HEK293T (cell line): ENCODE measurements around the gene SLC7A6.

Experiments
- CTCF ChIA-PET: fragments of 350-600 bp; formaldehyde crosslinking; extraction: SDS; loops from one replicate; lab custom pipeline; 2021; ENCODE audit warnings: antibody characterized with exemption, inconsistent platforms; lab: Yijun Ruan, JAX
- POLR2A ChIA-PET: fragments of 350-600 bp; formaldehyde crosslinking; extraction: SDS; loops from one replicate; lab custom pipeline; 2020; ENCODE audit warnings: antibody characterized with exemption, inconsistent platforms; lab: Yijun Ruan, JAX
- DNase-seq: peaks from one replicate; pipeline ENCODE4 v3.0.0; 2012; ENCODE audit warnings: mixed read lengths; ENCODE audit errors: extremely low spot score
- ARNT ChIP-seq: fragments of 450-650 bp; IDR thresholded peaks from 2 replicates; pipeline ENCODE4 v1.6.1; 2017; ENCODE audit warnings: mild to moderate bottlenecking
- BHLHE40 ChIP-seq: fragments of 450-650 bp; IDR thresholded peaks from 2 replicates; pipeline ENCODE4 v1.6.1; 2016; ENCODE audit warnings: mild to moderate bottlenecking, moderate library complexity, borderline replicate concordance
- CTBP1 ChIP-seq: fragments of 450-650 bp; IDR thresholded peaks from 2 replicates; pipeline ENCODE4 v1.6.1; 2016; ENCODE audit warnings: borderline replicate concordance
- ELF4 ChIP-seq: fragments of 450-650 bp; IDR thresholded peaks from 2 replicates; pipeline ENCODE4 v1.6.1; 2017; ENCODE audit warnings: antibody characterized with exemption
- FOXA1 ChIP-seq: fragments of 450-650 bp; IDR thresholded peaks from 2 replicates; pipeline ENCODE4 v1.6.1; 2016; ENCODE audit warnings: mild to moderate bottlenecking
- FOXK2 ChIP-seq: fragments of 450-650 bp; IDR thresholded peaks from 2 replicates; pipeline ENCODE4 v1.6.1; 2016; ENCODE audit warnings: mild to moderate bottlenecking
- FOXM1 ChIP-seq: fragments of 450-650 bp; IDR thresholded peaks from 2 replicates; pipeline ENCODE4 v1.6.1; 2017; ENCODE audit warnings: mild to moderate bottlenecking, borderline replicate concordance
- HDGF ChIP-seq: fragments of 450-650 bp; IDR thresholded peaks from 2 replicates; pipeline ENCODE4 v1.6.1; 2017; ENCODE audit warnings: antibody characterized with exemption, borderline replicate concordance
- L3MBTL2 ChIP-seq: fragments of 450-650 bp; conservative IDR thresholded peaks from 2 replicates; pipeline ENCODE4 v1.6.1; 2016; ENCODE audit warnings: mild to moderate bottlenecking
- LEF1 ChIP-seq: fragments of 450-650 bp; IDR thresholded peaks from 2 replicates; pipeline ENCODE4 v1.6.1; 2017; ENCODE audit warnings: mild to moderate bottlenecking, borderline replicate concordance
- NFRKB ChIP-seq: fragments of 450-650 bp; IDR thresholded peaks from 2 replicates; pipeline ENCODE4 v1.6.1; 2016; ENCODE audit warnings: mild to moderate bottlenecking, moderate library complexity
- PKNOX1 ChIP-seq: fragments of 450-650 bp; IDR thresholded peaks from 2 replicates; pipeline ENCODE4 v1.6.1; 2016
- SP1 ChIP-seq: fragments of 450-650 bp; IDR thresholded peaks from 2 replicates; pipeline ENCODE4 v1.6.1; 2017
- SUZ12 ChIP-seq: fragments of 450-650 bp; IDR thresholded peaks from 2 replicates; pipeline ENCODE4 v1.6.1; 2016; ENCODE audit warnings: mild to moderate bottlenecking
- TARDBP ChIP-seq: fragments of 450-650 bp; IDR thresholded peaks from 2 replicates; pipeline ENCODE4 v1.6.1; 2016
- ZNF384 ChIP-seq: fragments of 450-650 bp; IDR thresholded peaks from 2 replicates; pipeline ENCODE4 v1.6.1; 2016

The SLC7A6 gene

GRCh38 chr16:68331879-68332410 is 67.6 kb downstream of the SLC7A6 start:
- no peak for TF ChIP-seq ZNF384
- TF ChIP-seq LEF1: no peak
- no peak for TF ChIP-seq SUZ12
- no peak for TF ChIP-seq PKNOX1
- no peak for TF ChIP-seq FOXK2
- no peak for TF ChIP-seq BHLHE40
- no peak for TF ChIP-seq HDGF
- TF ChIP-seq FOXA1: no peak
- no peak for TF ChIP-seq ELF4
- TF ChIP-seq TARDBP: no peak
- TF ChIP-seq ARNT: no peak
- no peak for TF ChIP-seq CTBP1
- CTCF ChIA-PET: interaction anchor here (0.9 to 1.0 kb wide), 2 partner anchors 68 to 70 kb away, joined by 4 to 5 read pairs; partner anchors contain the start of gene SLC7A6

GRCh38 chr16:68332411-68333121 is 68.2 kb downstream of the SLC7A6 start:
- TF ChIP-seq BHLHE40 (no peak), L3MBTL2 (no peak), TARDBP (no peak)
- CTCF ChIA-PET: interaction anchor here (1.0 kb wide), 1 partner anchor 69 kb away, joined by 4 read pairs; the partner anchor contains the start of gene SLC7A6
- no peak for DNase-seq
- POLR2A ChIA-PET: interaction anchor here (1.1 kb wide), 1 partner anchor 69 kb away, joined by 3 read pairs; the partner anchor contains the start of gene SLC7A6

More at GRCh38 chr16:68331879-68332410, 67.6 kb downstream of the SLC7A6 start:
- POLR2A ChIA-PET: interaction anchor here (1.1 kb wide), 1 partner anchor 68 kb away, joined by 3 read pairs; the partner anchor contains the start of gene SLC7A6
- DNase-seq: no peak

GRCh38 chr16:68335175-68335574 is 70.8 kb downstream of the SLC7A6 start:
- ChIA-PET POLR2A (interaction anchor here (0.9 kb wide), 1 partner anchor 11 kb away, joined by 3 read pairs; no protein-coding TSS in a partner anchor), CTCF (no interaction called here)
- no peak for DNase-seq
- TF ChIP-seq SUZ12: no peak
- no peak for TF ChIP-seq SP1
- no peak for TF ChIP-seq PKNOX1
- TF ChIP-seq ELF4: no peak
- TF ChIP-seq L3MBTL2: no peak
- no peak for TF ChIP-seq LEF1
- TF ChIP-seq NFRKB: no peak
- no peak for TF ChIP-seq BHLHE40
- no peak for TF ChIP-seq TARDBP
- no peak for TF ChIP-seq FOXM1
- no peak for TF ChIP-seq CTBP1
- TF ChIP-seq FOXA1: no peak
- TF ChIP-seq HDGF: no peak
- TF ChIP-seq ARNT: no peak
- no peak for TF ChIP-seq FOXK2

- TF ChIP-seq SP1 (no peak), CTBP1 (no peak), LEF1 (no peak), TARDBP (no peak), ZNF384 (no peak), FOXA1 (no peak), ELF4 (no peak)
- no peak for DNase-seq
- POLR2A ChIA-PET: interaction anchor here (1.0 kb wide), 1 partner anchor 28 kb away, joined by 4 read pairs; the partner anchor contains the start of genes PRMT7 and SLC7A6OS
- CTCF ChIA-PET: interaction anchor here (0.5 to 1.1 kb wide), 2 partner anchors 77 to 97 kb away, joined by 4 read pairs; no protein-coding TSS in a partner anchor
Measured at GRCh38 chr16:68338326-68339119, 74.2 kb downstream of the SLC7A6 start.

- ChIA-PET POLR2A (interaction anchor here (0.9 kb wide), 1 partner anchor 75 kb away, joined by 3 read pairs; the partner anchor contains the start of gene SLC7A6), CTCF (interaction anchor here (1.1 kb wide), 1 partner anchor 78 kb away, joined by 4 read pairs; no protein-coding TSS in a partner anchor)
Measured at GRCh38 chr16:68339214-68339613, 74.9 kb downstream of the SLC7A6 start.

GRCh38 chr16:68342620-68343019 is 78.3 kb downstream of the SLC7A6 start:
- ChIA-PET POLR2A (no interaction called here), CTCF (no interaction called here)
- no peak for DNase-seq
- TF ChIP-seq BHLHE40: no peak
- no peak for TF ChIP-seq LEF1
- TF ChIP-seq ARNT: no peak
- TF ChIP-seq NFRKB: no peak

More at GRCh38 chr16:68339214-68339613, 74.9 kb downstream of the SLC7A6 start:
- DNase-seq: no peak
- TF ChIP-seq FOXM1 (no peak), FOXK2 (no peak), BHLHE40 (no peak), ELF4 (no peak), FOXA1 (no peak), TARDBP (no peak)
